Measurements from ENCODE around the gene NEIL1.
"Not testable (repeated sequence)": the region's sequence is repeated elsewhere in the genome, so short reads cannot be mapped to it uniquely, and the experiment has no call there.

Gene NEIL1, protein sequence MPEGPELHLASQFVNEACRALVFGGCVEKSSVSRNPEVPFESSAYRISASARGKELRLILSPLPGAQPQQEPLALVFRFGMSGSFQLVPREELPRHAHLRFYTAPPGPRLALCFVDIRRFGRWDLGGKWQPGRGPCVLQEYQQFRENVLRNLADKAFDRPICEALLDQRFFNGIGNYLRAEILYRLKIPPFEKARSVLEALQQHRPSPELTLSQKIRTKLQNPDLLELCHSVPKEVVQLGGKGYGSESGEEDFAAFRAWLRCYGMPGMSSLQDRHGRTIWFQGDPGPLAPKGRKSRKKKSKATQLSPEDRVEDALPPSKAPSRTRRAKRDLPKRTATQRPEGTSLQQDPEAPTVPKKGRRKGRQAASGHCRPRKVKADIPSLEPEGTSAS

DNA sequence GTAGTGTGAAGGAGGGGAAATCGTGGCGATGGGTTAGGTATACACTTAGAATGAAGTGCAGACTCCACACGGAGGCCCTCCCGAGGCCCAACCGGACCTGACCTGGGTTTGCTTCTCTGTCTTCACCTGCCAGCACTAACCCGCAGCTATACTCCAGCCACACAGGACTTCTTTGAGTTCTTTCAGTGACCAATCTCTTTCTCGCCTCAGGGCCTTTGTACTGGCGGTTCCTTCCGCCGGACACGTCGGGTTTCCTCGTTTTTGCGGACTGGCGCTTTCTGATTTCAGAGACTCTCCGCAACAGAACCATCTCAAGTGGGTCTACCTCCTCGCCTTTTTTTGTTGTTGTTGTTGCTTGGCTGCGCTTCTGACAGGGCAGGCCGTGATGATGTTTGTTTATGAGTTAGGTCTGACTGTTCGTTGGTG, at the start of gene NEIL1:
Gene NEIL1 (plus strand): TSS at position 244 of the 426 bp plus-strand sequence. CDS start 1,867 bp downstream, outside the sequence.
- DNase-seq (ENCODE audit: low spot score) = no peak

DNA sequence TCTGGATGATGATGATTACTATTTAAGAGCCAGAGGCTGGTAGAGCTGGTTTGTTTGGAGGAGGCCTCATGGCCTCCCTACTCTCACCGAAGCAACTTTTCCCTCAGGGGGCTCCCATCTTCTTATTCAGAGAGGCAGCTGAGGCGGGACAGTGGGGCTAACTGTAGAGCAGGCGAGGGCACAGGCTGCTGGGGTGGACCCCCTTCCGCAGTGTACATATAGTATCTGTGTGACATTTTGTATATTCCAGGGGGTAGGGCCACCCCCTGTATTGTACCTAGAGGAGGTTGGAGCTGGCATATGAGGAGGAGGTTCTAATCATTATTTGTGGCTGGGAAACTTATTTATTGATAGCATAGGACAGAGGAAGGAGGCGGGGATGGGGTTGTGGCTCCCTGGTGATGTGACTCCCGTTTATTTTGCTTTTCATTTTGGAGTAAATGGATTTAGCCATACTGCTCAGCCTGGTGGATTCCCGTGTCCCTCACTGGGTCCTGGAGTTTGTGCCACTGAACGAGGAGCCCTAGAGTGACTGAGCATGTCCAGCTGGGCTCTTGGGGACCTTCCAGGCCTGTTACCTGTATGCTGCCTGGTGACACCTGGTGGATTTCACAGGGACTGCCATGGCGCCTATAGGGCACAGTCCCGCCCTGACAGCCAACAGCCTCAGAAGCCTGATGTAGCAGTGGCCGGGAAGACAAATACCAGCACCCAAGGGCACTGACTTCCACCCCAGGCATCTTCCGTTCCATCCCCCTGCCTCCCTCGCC, 48.1 kb upstream of the NEIL1 start:
- DNase-seq (ENCODE audit: low spot score) = not testable (repeated sequence)

DNA sequence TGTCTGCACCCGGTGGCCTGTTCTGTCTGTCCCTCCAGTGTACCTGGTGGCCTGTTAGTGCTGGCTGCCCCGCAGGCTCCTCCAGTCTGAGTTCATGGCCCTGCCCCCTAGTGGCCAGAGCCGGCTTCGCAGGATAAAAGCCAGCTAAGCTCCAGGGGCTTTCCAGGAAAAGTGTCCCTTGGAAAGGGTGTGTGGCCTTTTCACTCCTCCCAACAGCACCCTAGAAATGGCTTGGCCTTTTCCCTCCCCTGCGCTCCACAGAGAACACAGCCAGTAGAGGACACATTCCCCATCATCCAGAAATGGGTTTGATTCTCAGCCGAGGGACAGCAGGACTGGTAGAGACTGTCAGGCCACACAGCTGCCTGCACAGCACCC, 47.5 kb upstream of the NEIL1 start:
- not testable (repeated sequence) for DNase-seq (ENCODE audit: low spot score)

DNA sequence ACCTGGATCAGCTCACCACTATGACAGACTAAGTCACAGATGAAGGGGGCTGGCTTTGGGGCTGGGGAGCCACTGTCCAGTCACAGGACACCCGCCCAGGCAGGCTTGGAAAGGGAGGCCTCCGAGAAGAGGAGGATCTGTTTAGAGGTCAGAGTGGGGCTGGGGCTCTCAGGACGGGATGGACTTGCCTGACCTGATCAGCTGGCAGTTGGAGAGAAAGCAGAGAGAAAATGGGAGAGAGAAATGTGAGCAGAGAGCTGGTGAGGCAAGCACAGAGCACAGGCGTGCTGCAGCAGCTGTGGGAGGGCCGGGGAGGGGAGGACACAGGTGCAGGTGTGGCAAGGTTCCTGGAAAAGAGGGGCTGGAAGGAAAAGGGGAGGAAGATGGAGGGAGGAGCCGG, 46.8 kb upstream of the NEIL1 start:
- not testable (repeated sequence) for DNase-seq (ENCODE audit: low spot score)

DNA sequence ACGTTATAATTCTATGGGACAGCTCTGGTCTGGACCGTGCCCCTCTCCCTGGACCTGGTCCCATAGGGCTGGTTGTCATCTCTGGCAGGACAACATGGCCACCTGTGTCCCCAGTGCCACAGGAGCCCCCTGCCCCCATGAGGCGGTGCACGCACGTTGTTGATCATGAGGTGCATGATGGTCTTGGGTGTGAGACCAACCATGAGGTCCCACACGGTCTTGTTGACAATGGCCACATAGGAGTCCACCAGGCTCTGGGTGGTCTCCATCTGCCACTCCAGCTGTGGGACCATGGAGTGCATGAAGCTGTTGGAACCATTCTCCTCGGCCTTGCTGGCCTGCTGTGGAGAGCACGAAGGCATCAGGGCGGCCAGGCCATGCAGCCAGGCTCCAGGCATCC, 44.5 kb upstream of the NEIL1 start:
- DNase-seq (ENCODE audit: low spot score) = no peak

DNA sequence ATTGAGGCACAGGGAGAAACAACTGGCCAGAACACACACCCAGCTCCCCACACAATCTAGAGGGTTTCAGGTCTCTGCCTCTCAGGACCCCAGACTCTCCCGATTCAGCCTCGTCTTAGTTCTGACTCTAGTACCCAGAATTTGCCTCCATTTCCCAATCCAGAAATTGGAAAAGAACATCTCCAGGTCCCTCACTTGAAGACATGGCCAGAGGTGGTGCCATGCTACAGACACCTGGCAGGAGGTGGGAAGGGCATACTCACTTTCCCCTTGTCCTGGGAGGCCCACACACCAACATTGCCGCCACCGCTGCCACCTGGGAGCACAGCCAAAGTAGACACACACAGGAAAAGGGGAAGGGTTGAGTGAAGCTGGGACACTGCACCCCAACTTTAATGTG, 44.1 kb upstream of the NEIL1 start:
- not testable (repeated sequence) for DNase-seq (ENCODE audit: low spot score)

DNA sequence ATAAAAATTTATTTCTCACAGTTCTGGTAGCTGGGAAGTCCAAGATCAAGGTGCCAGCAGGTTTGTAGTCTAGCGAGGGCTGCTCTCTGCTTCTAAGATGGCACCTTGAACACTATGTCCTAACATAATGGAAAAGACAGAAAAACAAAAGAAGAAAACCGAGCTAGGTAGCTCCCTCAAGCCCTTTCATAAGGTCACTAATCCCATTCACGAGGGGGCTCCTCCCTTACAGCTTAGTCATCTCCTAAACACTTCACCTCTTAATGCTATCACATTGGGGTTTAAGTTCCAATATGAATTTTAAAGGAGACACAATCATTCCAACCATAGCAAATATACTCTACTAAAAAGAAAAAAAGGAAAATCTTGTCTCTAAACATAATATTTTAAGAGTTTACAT, 40.7 kb upstream of the NEIL1 start:
- no peak for DNase-seq (ENCODE audit: low spot score)

DNA sequence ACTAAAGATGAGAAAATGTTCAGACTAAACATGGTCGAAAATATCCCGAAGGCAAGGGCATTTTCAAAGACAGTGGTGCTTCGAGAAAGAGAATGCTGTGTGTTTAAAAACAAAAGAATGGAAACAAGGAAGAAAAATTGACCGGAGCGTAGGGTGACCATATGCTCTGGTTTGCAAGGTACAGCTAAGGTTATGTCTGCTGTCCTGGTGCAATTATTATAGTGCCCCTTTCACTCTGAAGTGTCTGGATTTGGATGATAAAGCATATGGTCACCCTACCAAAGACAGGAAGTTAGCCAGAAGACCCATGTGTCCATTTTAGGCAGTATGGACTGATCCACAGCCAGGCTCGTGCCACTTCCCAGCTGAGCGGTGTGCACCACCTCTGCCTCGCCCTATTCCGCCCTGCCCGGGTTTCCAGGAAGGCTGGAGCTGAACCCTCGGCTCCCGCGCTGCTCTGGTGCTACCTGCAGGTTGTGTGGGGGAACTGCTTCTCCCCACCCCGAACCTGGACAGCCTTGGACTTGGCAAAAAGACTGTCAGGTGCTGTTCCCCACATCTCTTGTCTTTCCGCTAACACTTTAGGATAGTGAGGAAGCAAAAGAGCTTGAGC, 39.0 kb upstream of the NEIL1 start:
- DNase-seq (ENCODE audit: low spot score) = peak; percentile 10

DNA sequence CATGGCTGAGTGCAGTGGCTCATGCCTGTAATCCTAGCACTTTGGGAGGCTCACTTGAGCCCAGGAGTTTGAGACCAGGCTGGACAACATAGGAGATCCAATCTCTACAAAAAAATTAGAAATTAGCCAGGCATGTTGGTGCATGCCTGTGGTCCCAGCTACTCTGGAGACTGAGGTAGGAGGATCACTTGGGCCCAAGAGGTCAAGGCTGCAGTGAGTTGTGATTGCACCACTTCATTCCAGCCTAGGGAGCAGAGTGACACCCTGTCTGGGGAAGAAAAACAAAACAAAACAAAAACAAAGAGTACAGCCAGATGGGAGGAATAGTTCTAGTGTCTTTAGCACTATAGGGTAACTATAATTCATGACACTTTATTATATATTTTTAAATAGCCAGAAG, 37.1 kb upstream of the NEIL1 start:
- no peak for DNase-seq (ENCODE audit: low spot score)

DNA sequence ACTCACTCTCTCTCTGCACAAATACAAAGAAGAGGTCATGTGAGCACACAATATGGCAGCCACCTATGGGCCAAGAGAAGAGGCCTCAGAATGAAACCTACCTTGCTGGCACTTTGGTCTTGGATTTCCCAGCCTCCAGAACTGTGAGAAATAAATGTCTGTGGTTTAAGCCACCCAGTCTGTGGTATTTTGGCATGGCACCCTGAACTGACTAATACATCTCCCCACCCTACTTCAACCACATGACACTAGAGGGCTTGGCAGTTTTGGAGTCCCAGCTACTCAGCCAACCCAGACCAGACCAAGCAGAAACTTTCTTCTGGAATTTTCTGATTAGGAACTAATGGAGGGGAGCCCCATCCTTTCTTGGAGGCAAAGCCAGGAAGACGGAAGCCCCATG, 34.3 kb upstream of the NEIL1 start:
- peak; percentile 48 for DNase-seq (ENCODE audit: low spot score)

DNA sequence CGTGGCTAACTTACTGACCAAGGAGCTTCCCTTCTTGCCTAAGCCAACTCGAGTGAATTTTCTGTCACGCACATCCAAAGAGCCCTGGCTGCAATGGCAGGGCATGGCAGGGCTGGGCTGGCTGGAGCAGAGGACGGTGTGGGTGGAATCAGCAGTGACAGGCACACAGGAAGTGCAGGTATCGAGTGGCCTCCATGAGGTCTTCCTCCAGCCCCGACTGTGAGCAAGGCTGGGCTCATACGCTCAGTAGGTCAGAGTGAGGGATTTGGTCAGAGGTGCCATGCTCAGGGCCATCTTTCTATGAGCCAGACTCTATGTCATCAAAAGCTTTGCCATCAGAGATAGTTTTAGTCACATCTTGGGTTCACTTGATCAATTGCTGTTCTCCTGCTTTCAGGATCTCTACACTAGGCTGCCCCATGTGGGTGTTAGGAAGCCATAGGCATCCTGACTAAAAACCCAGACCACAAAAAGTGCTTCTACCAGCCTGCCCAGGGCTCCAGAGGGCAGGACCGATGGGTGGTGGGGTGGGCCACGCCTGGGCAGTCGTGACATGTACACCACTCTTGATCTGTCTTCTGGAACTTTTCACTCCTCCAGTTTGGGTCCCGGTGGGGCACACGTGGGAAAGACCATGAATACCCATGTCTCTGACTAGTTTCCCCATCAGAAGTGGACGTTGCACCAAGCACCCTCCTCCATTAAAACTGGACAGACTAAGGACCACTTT, 33.6 kb upstream of the NEIL1 start:
- DNase-seq (ENCODE audit: low spot score) = no peak

DNA sequence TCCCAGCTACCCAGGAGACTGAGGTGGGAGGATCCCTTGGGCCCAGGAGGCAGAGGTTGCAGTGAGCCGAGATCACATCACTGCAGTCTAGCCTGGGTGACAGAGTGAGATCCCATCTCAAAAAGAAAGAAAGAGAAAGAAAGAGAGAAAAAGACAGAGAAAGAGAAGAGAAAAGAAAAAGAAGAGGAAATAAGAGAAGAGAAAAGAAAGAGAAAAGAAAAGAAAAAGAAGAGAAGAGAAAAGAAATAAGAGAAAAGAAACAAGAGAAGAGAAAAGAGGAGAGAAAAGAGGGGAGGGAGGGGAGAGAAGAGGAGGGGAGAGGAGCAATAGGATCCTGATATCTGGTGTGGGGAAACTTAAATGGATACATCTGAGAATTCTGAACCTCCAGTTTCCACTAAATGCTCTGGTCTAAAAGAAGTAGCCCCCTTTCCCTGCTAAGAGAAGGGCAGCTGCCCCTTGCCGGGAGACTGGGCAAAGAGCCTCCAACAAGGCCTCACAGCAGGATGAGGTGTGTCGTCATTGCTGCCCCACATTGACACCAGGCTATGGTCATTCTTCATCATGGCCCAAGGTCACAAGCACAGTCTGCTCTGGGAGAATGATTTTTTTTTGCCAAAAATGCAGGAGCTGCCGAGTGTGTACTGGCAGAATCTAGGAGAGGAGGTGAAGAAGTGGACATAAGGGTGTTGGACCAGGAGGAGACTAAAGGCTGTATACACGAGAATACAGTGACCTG, 32.1 kb upstream of the NEIL1 start:
- no peak for DNase-seq (ENCODE audit: low spot score)

DNA sequence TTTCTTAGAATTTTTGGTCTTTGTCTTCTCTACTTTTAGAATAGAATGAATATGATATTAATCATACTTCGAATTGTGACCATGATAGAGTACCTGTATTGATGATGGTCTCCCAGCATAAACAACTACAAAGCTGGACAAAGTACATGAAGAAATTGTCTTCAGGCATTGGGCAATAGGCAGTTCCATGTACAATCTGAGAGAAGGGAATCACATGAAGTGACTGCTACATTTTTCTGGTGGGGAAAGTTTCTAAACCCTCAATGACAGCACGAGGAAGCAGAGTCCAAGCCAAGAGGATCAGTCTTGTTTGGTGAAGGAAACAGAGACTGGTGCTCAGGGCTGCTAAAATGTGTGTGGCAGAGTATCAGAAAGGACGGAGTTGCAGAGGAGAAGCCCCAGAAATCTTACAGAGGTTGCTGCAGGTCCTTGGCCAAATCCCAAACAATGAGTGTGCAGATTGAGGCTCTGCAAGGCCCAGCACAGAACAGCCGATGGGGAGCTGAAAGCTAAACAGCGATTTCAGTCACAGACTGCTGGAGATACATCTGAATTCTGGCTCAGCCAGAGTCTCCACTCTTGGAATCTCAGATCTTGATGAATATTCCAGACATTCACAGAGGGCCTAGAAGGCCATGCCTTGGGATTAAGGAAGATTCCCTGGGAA, 27.5 kb upstream of the NEIL1 start:
- not testable (repeated sequence) for DNase-seq (ENCODE audit: low spot score)

DNA sequence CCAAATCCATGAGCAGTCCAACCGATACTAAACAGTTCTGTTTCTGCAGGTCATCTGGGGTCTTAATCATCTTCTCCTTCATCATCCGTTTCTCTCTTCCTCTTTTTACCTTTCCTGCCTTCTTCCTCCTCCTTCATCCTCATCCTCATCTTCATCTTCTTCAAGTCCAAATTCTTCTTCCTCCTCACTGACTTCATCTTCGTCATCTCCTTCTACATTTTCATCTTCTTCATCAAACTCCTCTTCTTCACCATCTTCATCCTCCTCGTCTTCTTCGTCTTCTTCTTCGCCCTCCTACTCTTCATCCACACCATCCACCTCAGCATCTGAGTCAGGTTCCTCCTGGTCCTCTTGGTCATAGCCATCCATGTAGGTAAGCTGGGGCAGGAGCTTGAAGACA, 25.1 kb upstream of the NEIL1 start:
- DNase-seq (ENCODE audit: low spot score) = no peak

DNA sequence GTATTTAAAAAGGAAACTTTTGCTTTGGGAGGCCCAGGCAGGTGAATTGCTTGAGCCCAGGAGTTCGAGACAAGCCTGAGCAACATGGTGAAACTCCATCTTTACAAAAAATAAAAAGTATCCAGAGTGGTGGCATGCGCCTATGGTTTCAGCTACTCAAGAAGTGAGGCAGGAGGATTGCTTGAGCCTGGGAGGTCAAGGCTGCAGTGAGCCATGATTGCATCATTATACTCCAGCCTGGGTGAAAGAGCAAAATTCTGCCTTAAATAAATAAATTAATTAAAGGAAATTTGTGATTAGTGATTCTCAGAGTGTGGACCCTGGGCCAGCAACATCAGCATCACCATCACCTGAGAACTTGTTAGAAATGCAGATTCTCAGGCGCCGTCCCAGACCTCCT, 20.9 kb upstream of the NEIL1 start:
- no peak for DNase-seq (ENCODE audit: low spot score)

DNA sequence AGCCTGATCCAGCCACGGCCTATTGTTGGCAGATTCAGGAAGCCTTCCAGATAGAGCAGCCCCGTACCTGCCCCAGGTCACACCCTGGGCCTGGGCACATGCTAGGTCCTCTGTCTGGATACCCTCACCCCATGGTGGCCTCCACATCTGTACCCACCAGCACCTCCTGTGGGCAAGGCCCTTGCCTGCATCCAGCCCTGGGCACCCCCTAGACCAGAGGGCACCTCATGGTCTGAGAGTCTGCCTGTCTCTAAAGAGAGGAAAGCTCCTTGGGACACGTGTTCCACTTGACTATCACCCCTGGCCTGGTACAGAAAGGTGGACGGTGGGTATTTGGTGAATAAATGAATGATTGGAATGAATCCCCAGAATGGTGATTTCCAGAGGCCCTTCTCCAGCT, 19.8 kb upstream of the NEIL1 start:
- no peak for DNase-seq (ENCODE audit: low spot score)

DNA sequence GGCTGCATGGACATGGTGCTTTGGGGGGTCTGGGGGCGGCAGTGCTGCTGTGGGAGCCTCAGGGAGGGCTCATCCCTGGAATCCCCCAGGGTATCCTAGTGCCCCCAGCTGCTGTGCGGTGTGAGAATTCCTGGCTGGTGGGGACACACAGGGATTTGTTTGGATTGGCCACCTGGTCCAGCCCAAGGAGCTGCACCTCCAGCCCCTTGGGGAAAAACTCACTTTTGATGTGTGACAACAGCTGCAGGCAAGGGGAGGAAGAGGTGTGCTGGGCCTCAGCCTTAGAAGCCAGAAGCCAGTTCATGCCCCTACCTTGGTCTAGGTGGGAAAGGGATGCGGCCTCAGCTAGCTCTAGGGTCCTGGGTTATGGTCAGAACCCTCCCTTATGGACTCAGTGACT, 19.3 kb upstream of the NEIL1 start:
- no peak for DNase-seq (ENCODE audit: low spot score)

DNA sequence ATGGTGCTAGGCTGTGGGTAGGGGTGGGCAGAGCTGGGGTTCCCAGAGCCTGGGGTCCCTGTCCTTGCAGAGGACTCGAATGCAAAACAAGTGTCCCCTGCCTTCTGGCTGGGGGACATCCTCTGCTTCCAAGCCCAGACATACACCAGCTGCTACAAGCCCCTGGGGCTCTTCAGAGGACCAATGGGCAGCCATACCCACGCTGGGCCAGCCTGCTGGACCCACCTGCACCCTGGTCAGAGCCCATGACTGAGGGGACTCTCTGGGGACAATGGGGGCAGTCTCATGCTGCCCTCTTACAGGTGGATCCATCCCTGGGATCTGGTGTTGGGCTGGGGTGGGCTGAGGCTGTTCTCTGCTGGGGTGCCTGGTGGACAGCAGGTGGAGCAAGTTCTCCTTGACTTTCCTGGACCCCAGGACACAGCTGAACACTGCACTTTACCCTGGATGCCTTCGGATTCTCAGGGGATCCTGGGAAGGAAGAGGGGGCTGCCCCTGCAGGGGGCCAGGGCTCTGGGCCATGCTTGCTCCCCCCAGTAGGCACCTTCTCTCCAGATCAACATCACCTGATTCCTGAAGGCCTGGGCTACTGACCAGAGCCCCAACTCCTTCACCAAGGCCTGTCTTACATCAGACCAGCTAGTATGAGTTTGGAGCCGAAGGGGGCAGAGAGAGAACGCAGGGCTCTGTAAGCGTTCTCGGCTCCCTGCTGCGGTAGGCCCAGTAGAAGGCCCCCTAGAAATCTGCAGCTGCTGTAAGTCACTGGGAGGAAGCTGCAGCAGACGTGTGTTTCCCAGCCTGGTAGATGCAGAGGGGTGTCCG, 18.1 kb upstream of the NEIL1 start:
- no peak for DNase-seq (ENCODE audit: low spot score)

DNA sequence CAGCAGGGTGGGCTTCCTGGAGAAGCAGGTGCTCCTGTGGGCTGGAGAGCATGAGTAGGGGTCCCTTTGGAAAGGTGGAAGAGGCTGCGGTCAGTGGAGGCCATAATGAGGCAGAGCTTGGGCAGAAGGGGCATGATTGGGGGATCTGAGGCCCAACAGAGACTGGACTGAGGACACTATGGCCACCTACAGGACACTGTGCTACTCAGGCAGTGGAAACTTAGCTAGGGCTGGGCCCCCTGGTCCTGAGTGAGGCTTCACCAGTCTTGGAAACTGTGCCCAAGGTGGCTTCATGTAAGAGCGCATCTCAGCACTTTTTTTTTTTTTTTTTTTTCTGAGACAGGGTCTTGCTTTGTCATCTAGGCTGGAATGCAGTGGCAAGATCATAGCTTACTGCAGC, 17.3 kb upstream of the NEIL1 start:
- no peak for DNase-seq (ENCODE audit: low spot score)

DNA sequence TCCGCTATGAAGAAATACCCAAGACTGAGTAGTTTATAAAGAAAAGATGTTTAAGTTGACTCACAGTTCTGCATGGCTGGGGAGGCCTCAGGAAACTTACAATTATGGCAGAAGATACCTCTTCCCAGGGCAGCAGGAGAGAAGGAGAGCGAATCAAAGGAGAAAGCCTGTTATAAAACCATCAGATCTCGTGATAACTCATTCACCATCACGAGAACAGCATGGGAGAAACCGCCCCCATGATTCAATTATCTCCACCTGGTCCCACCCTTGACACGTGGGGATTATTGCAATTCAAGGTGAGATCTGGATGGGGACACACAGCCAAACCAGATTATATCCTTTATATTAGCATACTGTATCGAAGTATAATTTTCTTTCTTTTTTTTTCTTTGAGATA, 14.7 kb upstream of the NEIL1 start:
- not testable (repeated sequence) for DNase-seq (ENCODE audit: low spot score)

Measured in AG08395 (cell line).